ENCODE measurements around the gene ADAM17. TPM values are rescaled to one million over a fixed set of nuclear protein-coding genes. Genes with fewer than 3 reads are reported as not detected.

Gene ADAM17
- total and polyA plus RNA-seq, 7 donors: 7.4 to 36.3 (median 16.1) TPM

DNA sequence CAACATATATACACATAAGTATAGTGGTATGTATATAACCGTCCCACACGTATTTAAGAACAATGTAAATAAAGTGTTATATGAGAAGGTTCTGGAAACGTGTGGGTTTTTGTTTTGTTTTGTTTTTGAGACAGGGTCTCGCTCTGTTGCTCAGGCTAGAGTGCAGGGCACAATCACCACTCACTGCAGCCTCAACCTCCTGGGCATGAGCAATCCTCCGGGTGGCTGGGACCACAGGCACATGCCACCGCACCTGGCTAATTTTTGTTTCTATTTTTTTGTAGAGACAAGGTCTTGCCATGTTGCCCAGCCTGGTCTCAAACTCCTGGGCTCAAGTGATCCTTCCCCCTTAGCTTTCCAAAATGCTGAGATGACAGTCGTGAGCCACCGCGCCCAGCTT is 6.2 kb downstream of the ADAM17 start:
- H3K27me3 ChIP-seq (ENCODE audit: insufficient read depth in 3 of 3, low read length in 2 of 3): no peaks in the 10 kb centered on the region
- no peak overlapping the region for H3K4me3 ChIP-seq
- peaks cover 74% of the 10 kb centered on the region for H3K4me1 ChIP-seq
- H3K36me3 ChIP-seq (ENCODE audit: insufficient read depth in 1 of 2, low read depth in 1 of 2): no peaks in the 10 kb centered on the region
- DNase-seq (no peak), ATAC-seq (no peak)
- 87 to 92% (median 88%) methylated on average over 9 of the region's 9 CpGs for WGBS, 3 donors
- no peak overlapping the region for H3K27ac ChIP-seq
- intact Hi-C loops (cut with DNase I): no loop called here
- H3K9me3 ChIP-seq: no peaks in the 10 kb centered on the region
- TF ChIP-seq, protein P1, sequence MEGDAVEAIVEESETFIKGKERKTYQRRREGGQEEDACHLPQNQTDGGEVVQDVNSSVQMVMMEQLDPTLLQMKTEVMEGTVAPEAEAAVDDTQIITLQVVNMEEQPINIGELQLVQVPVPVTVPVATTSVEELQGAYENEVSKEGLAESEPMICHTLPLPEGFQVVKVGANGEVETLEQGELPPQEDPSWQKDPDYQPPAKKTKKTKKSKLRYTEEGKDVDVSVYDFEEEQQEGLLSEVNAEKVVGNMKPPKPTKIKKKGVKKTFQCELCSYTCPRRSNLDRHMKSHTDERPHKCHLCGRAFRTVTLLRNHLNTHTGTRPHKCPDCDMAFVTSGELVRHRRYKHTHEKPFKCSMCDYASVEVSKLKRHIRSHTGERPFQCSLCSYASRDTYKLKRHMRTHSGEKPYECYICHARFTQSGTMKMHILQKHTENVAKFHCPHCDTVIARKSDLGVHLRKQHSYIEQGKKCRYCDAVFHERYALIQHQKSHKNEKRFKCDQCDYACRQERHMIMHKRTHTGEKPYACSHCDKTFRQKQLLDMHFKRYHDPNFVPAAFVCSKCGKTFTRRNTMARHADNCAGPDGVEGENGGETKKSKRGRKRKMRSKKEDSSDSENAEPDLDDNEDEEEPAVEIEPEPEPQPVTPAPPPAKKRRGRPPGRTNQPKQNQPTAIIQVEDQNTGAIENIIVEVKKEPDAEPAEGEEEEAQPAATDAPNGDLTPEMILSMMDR (IDR thresholded peaks at IDR 0.05): no peak

DNA sequence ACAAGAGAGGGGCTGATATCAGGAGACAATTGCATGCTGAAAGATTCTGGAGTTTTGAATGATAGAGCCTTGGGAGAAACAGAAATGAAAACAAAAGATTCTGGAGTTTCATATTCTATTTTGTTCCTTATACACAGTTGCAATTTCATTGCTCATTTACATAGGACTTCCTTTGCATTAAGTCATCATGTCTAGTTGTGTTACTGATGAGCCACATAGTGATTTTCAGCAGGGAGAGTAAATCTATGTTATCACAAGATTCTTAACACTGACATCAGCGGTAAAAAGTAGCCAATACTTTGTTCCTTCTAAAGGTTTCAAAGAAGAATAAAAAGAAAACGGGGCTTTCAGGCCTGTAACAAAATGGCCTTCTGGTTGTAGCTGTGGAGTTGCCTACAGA is 7.1 kb downstream of the ADAM17 start:
- no peak for DNase-seq
- Histone ChIP-seq H3K9me3 (no peaks in the 10 kb centered on the region), H3K27me3 (ENCODE audit: insufficient read depth in 3 of 3, low read length in 2 of 3) (no peaks in the 10 kb centered on the region), H3K4me1 (peaks cover 65% of the 10 kb centered on the region), H3K27ac (no peak overlapping the region), H3K36me3 (ENCODE audit: insufficient read depth in 1 of 2, low read depth in 1 of 2) (no peaks in the 10 kb centered on the region), H3K4me3 (no peak overlapping the region)
- TF ChIP-seq, protein P1 (IDR thresholded peaks at IDR 0.05): no peak
- ATAC-seq: no peak
- intact Hi-C loops (cut with DNase I): no loop called here
- WGBS, 3 donors: 85 to 94% (median 89%) methylated on average over 2 of the region's 2 CpGs

GRCh38 chr2:9547262-9547991 is 8.2 kb downstream of the ADAM17 start:
- 85 to 93% (median 90%) methylated on average over 5 of the region's 5 CpGs for WGBS, 3 donors
- intact Hi-C loops (cut with DNase I): no loop called here
- Histone ChIP-seq H3K4me1 (peaks cover 55% of the 10 kb centered on the region), H3K36me3 (ENCODE audit: insufficient read depth in 1 of 2, low read depth in 1 of 2) (peaks cover 0 to 6% of the 10 kb centered on the region in 2 donors), H3K27me3 (ENCODE audit: insufficient read depth in 3 of 3, low read length in 2 of 3) (no peaks in the 10 kb centered on the region), H3K9me3 (no peaks in the 10 kb centered on the region), H3K27ac (no peak overlapping the region), H3K4me3 (no peak overlapping the region)
- no peak for ATAC-seq
- TF ChIP-seq, protein P1 (IDR thresholded peaks at IDR 0.05): no peak
- no peak for DNase-seq

- intact Hi-C loops (cut with DNase I): no loop called here
- Histone ChIP-seq H3K9me3 (no peaks in the 10 kb centered on the region), H3K4me3 (no peak overlapping the region), H3K27ac (no peak overlapping the region), H3K27me3 (ENCODE audit: insufficient read depth in 3 of 3, low read length in 2 of 3) (no peaks in the 10 kb centered on the region), H3K36me3 (ENCODE audit: insufficient read depth in 1 of 2, low read depth in 1 of 2) (peaks cover 0 to 24% of the 10 kb centered on the region in 2 donors), H3K4me1 (peaks cover 37% of the 10 kb centered on the region)
- WGBS, 3 donors: 64 to 89% (median 79%) methylated on average over 5 of the region's 5 CpGs
- TF ChIP-seq, protein P1 (IDR thresholded peaks at IDR 0.05): no peak
- ATAC-seq: no peak
- DNase-seq: no peak
These were observed 10.1 kb downstream of the ADAM17 start for GRCh38 chr2:9545502-9545901.

DNA sequence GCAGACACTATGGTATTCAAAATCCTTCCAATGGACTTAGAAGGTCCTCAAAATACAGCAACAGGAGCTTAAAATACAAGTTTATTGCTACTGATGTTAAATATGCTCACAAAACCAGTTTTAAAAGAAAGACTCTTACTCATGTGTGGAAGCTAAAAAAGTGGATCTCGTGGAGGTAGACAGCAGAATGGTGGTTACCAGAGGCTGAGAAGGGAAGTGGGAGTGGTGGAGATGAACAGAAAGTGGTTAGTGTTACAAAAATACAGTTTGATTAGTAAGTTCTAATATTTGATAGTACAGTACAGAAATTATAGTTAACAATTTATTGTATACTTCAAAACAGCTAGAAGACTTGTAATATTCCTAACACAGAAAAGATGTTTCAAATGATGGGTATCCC is 12.1 kb downstream of the ADAM17 start:
- TF ChIP-seq, protein P1 (IDR thresholded peaks at IDR 0.05): no peak
- ATAC-seq: no peak
- H3K27me3 ChIP-seq (ENCODE audit: insufficient read depth in 3 of 3, low read length in 2 of 3): no peaks in the 10 kb centered on the region
- no peak overlapping the region for H3K27ac ChIP-seq
- H3K36me3 ChIP-seq (ENCODE audit: insufficient read depth in 1 of 2, low read depth in 1 of 2): peaks cover 0 to 24% of the 10 kb centered on the region in 2 donors
- no peak for DNase-seq
- no peak overlapping the region for H3K4me3 ChIP-seq
- H3K9me3 ChIP-seq: no peaks in the 10 kb centered on the region
- intact Hi-C loops (cut with DNase I): no loop called here
- H3K4me1 ChIP-seq: peaks cover 20% of the 10 kb centered on the region
- WGBS, 3 donors: 30 to 86% (median 62%) methylated on average over 1 of the region's 1 CpG
